Fibroblast of villous mesenchyme (primary cell): ENCODE measurements around the gene EDN2. TPM values are rescaled to one million over a fixed set of nuclear protein-coding genes. Genes with fewer than 3 reads are reported as not detected.

Experiments used
- DNase-seq: peaks from one replicate; pipeline ENCODE4 v3.0.0-alpha.2; 2010; ENCODE audit warnings: low read depth
- H3K4me3 ChIP-seq: 2 replicates; pipeline ENCODE4 v1.5.1; 2011; ENCODE audit warnings: low read depth, mild to moderate bottlenecking, low read length
- CTCF ChIP-seq: IDR thresholded peaks from 2 replicates; pipeline ENCODE4 v1.5.1; 2012; ENCODE audit warnings: low read depth, mild to moderate bottlenecking, low read length; ENCODE audit not compliant: insufficient read depth
- total RNA-seq: library from RNA; depleted of rRNA; stranded (reverse); fragments of >200 nt; gene quantifications from 2 replicates; pipeline ENCODE4 v1.2.3, GENCODE V29; 2012

The EDN2 gene
- total RNA-seq, 1 donor, result not detected

- no peak for TF ChIP-seq CTCF
- DNase-seq, result no peak
- no peak overlapping the region for H3K4me3 ChIP-seq
Measured at GRCh38 chr1:41439234-41439633, 45.2 kb downstream of the EDN2 start.

GRCh38 chr1:41438711-41439110 lies 45.8 kb downstream of the EDN2 start:
- H3K4me3 ChIP-seq, result no peak overlapping the region
- DNase-seq, result no peak
- no peak for TF ChIP-seq CTCF

GRCh38 chr1:41437011-41437355 lies 47.5 kb downstream of the EDN2 start:
- no peak overlapping the region for H3K4me3 ChIP-seq
- TF ChIP-seq CTCF, result no peak
- no peak for DNase-seq

GRCh38 chr1:41436281-41437010 lies 48.0 kb downstream of the EDN2 start:
- no peak for TF ChIP-seq CTCF

GRCh38 chr1:41435570-41436178 lies 48.8 kb downstream of the EDN2 start:
- no peak for TF ChIP-seq CTCF
- no peak overlapping the region for H3K4me3 ChIP-seq
- DNase-seq, result peak; percentile 3

More at GRCh38 chr1:41436281-41437010, 48.0 kb downstream of the EDN2 start:
- H3K4me3 ChIP-seq, result no peak overlapping the region
- DNase-seq, result peak; percentile 12

- TF ChIP-seq CTCF, result no peak
- no peak overlapping the region for H3K4me3 ChIP-seq
- no peak for DNase-seq
Measured at GRCh38 chr1:41434748-41435449, 49.6 kb downstream of the EDN2 start.
